Endodermal cell (in vitro differentiated cells): ENCODE measurements around the gene LHPP. TPM values are rescaled to one million over a fixed set of nuclear protein-coding genes. Genes with fewer than 3 reads are reported as not detected.

Source experiments
- DNase-seq: peaks from one replicate; pipeline ENCODE4 v3.0.0-alpha.2; 2017
- H3K27ac ChIP-seq: 2 replicates; pipeline ENCODE4 v1.5.1; 2013; ENCODE audit warnings: mild to moderate bottlenecking, low read depth, low read length, moderate library complexity
- H3K27me3 ChIP-seq: 2 replicates; pipeline ENCODE4 v1.6.1; 2013; ENCODE audit warnings: mild to moderate bottlenecking, low read length, moderate library complexity; ENCODE audit not compliant: insufficient read depth, control insufficient read depth, poor library complexity, severe bottlenecking
- H3K36me3 ChIP-seq: 2 replicates; pipeline ENCODE4 v1.7.0; 2013; ENCODE audit warnings: mild to moderate bottlenecking, low read length, moderate library complexity; ENCODE audit not compliant: control insufficient read depth, insufficient read depth
- H3K4me1 ChIP-seq: one replicate; pipeline ENCODE4 v1.7.0; 2013; ENCODE audit warnings: low read length; ENCODE audit not compliant: control insufficient read depth, insufficient read depth
- H3K4me3 ChIP-seq: 2 replicates; pipeline ENCODE4 v1.5.1; 2013; ENCODE audit warnings: mild to moderate bottlenecking, low read length, moderate library complexity
- H3K9ac ChIP-seq: 2 replicates; pipeline ENCODE4 v1.6.1; 2013; ENCODE audit warnings: mild to moderate bottlenecking, low read length, moderate library complexity; ENCODE audit not compliant: poor library complexity, severe bottlenecking; ENCODE audit errors: extremely low read depth
- H3K9me3 ChIP-seq: 2 replicates; pipeline ENCODE4 v1.6.1; 2013; ENCODE audit warnings: mild to moderate bottlenecking, low read length, moderate library complexity; ENCODE audit not compliant: control insufficient read depth
- H3K27ac Mint-ChIP-seq: 2 replicates; pipeline ENCODE4 v1.8.0; 2020; ENCODE audit warnings: mixed read lengths
- H3K27me3 Mint-ChIP-seq: 2 replicates; pipeline ENCODE4 v1.8.0; 2021; ENCODE audit warnings: mild to moderate bottlenecking, mixed read lengths; ENCODE audit not compliant: insufficient read depth
- H3K36me3 Mint-ChIP-seq: 2 replicates; pipeline ENCODE4 v1.8.0; 2020; ENCODE audit warnings: low read depth, mixed read lengths
- H3K4me1 Mint-ChIP-seq: 2 replicates; pipeline ENCODE4 v1.8.0; 2020; ENCODE audit warnings: mixed read lengths
- H3K4me3 Mint-ChIP-seq: 2 replicates; pipeline ENCODE4 v1.8.0; 2020; ENCODE audit warnings: mild to moderate bottlenecking, moderate library complexity, mixed read lengths
- H3K9me3 Mint-ChIP-seq: 2 replicates; pipeline ENCODE4 v1.8.0; 2020; ENCODE audit warnings: mild to moderate bottlenecking, mixed read lengths
- WGBS, 2 experiments: methylation state at CpG; one replicate each; pipeline versions ENCODE4 v1.1.5 to v1.1.7; 2013; ENCODE audit warnings: missing lambda C conversion rate in 2 of 2, mixed read lengths in 1 of 2; ENCODE audit not compliant: insufficient coverage in 1 of 2, insufficient read length in 1 of 2; 5-methylcytosine and 5-hydroxymethylcytosine counted together
- total RNA-seq, 2 donors: library from RNA; stranded (reverse); fragmentation: NEBNext Ultra II Directional in 1 of 2; extraction: Animal tissue kit (Norgen Biotek cat#: 25700) in 1 of 2; gene quantifications; 2 replicates in 1 of 2; 3 replicates in 1 of 2; pipeline ENCODE4 v1.2.1, GENCODE V29; 2021
- TF ChIP-seq, protein P1 (sequence below): fragments of 200-600 bp; sonication (generic); conservative IDR thresholded peaks from 2 replicates; pipeline ENCODE4 v1.5.0; 2021; ENCODE audit warnings: antibody characterized with exemption, mild to moderate bottlenecking

LHPP gene
- total RNA-seq, 2 donors from 2014 or later = 23.3 to 24.8 TPM

DNA sequence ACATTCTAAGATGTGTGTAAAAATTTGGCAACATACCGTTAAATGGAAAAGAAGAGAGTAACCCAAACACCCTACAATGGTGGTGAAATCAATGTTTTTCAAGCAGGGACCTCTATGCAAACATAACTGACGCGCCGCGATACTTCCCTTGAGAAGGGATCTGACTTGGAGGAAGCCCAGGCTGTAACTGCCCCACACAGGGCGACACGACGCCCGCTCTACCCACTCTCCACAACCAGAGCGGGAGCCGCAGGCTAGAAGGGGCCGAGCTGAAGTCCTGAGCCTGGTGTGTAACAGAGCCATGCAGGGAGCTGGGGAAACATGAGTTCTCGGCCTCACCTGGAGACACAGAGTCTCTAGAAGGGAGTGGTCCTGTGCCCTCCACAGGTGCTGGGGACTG is 162.4 kb downstream of the LHPP start:
- H3K27me3 Mint-ChIP-seq = no peaks in the 10 kb centered on the region
- Histone ChIP-seq H3K4me1 (peaks cover 17% of the 10 kb centered on the region), H3K4me3 (no peak overlapping the region), H3K9me3 (no peaks in the 10 kb centered on the region), H3K36me3 (no peaks in the 10 kb centered on the region), H3K9ac (no peak overlapping the region), H3K27ac (no peak overlapping the region), H3K27me3 (no peaks in the 10 kb centered on the region)
- H3K9me3 Mint-ChIP-seq = no peaks in the 10 kb centered on the region
- TF ChIP-seq, protein P1, sequence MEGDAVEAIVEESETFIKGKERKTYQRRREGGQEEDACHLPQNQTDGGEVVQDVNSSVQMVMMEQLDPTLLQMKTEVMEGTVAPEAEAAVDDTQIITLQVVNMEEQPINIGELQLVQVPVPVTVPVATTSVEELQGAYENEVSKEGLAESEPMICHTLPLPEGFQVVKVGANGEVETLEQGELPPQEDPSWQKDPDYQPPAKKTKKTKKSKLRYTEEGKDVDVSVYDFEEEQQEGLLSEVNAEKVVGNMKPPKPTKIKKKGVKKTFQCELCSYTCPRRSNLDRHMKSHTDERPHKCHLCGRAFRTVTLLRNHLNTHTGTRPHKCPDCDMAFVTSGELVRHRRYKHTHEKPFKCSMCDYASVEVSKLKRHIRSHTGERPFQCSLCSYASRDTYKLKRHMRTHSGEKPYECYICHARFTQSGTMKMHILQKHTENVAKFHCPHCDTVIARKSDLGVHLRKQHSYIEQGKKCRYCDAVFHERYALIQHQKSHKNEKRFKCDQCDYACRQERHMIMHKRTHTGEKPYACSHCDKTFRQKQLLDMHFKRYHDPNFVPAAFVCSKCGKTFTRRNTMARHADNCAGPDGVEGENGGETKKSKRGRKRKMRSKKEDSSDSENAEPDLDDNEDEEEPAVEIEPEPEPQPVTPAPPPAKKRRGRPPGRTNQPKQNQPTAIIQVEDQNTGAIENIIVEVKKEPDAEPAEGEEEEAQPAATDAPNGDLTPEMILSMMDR = no peak
- H3K4me3 Mint-ChIP-seq = no peak overlapping the region
- H3K4me1 Mint-ChIP-seq = peaks cover 15% of the 10 kb centered on the region
- no peak for DNase-seq
- peak overlapping the region; percentile 49 for H3K27ac Mint-ChIP-seq
- no peaks in the 10 kb centered on the region for H3K36me3 Mint-ChIP-seq
- WGBS, 2 experiments = 93 to 95% methylated on average over 5 to 13 of the region's 13 CpGs

DNA sequence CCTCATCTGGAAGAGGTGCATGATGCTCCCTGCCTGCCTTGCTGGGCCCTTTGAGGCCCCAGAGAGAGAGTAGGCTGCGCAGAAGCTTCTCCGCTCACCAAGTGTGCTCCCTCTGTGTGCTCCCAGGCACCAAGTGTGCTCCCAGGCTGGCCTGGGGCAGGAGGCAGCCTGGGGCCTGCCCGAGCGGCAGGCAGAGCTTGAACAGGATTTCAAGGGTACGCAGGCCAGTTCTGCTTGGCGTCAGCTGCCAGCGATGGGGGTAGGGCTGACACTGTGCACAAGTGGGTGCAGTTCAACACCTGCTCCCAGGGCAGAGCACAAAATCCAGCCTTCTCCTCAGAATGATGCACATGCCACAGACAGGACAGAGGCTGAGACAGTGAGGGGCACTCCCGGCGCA is 162.8 kb downstream of the LHPP start:
- no peaks in the 10 kb centered on the region for H3K27me3 Mint-ChIP-seq
- no peak overlapping the region for H3K9ac ChIP-seq
- H3K27ac Mint-ChIP-seq = no peak overlapping the region

DNA sequence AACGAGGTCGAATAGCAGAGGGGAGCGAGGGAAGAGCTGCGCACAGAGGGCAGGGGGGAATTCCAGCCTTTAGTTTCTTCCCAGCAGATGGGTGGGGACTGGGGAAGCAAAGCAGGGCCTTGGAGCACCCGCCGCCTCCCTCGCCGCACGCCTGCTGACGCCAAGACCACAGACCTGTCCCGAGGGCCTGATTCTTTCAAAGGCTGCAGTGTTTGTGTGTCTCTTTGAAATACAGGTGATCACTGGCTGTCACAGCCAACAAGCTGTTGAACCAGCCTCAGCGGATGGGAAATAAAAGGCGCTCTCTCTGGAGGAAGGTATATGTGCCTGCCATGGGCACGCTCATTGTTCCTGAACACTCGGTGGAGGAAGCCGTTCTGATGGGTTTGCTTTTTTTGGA is 163.3 kb downstream of the LHPP start:
- H3K27ac ChIP-seq = no peak overlapping the region
- 95% methylated on average over 14 to 16 of the region's 16 CpGs for WGBS, 2 experiments
- Mint-ChIP-seq H3K36me3 (no peaks in the 10 kb centered on the region), H3K27me3 (no peaks in the 10 kb centered on the region), H3K4me3 (no peak overlapping the region), H3K27ac (peak overlapping the region; percentile 69), H3K9me3 (no peaks in the 10 kb centered on the region), H3K4me1 (peaks cover 21% of the 10 kb centered on the region)
- H3K36me3 ChIP-seq = no peaks in the 10 kb centered on the region
- peaks cover 13% of the 10 kb centered on the region for H3K4me1 ChIP-seq
- no peaks in the 10 kb centered on the region for H3K27me3 ChIP-seq
- H3K9ac ChIP-seq = no peak overlapping the region
- H3K9me3 ChIP-seq = no peaks in the 10 kb centered on the region
- no peak for DNase-seq
- TF ChIP-seq, protein P1 = no peak
- no peak overlapping the region for H3K4me3 ChIP-seq

More for the DNA sequence above, 162.8 kb downstream of the LHPP start:
- Histone ChIP-seq H3K36me3 (no peaks in the 10 kb centered on the region), H3K9me3 (no peaks in the 10 kb centered on the region), H3K4me3 (no peak overlapping the region), H3K27me3 (no peaks in the 10 kb centered on the region), H3K27ac (no peak overlapping the region), H3K4me1 (peaks cover 14% of the 10 kb centered on the region)
- DNase-seq = no peak
- WGBS, 2 experiments = 98 to 99% methylated on average over 9 of the region's 9 CpGs
- Mint-ChIP-seq H3K4me3 (no peak overlapping the region), H3K9me3 (no peaks in the 10 kb centered on the region), H3K4me1 (peaks cover 20% of the 10 kb centered on the region), H3K36me3 (no peaks in the 10 kb centered on the region)
- TF ChIP-seq, protein P1 = no peak
